Smooth muscle cell (in vitro differentiated cells): ENCODE measurements around the gene MSH3. TPM values are rescaled to one million over a fixed set of nuclear protein-coding genes. Genes with fewer than 3 reads are reported as not detected.

Experiments used
- DNase-seq: peaks from one replicate; lab custom pipeline; 2025; ENCODE audit not compliant: unreplicated experiment; lab: John Stamatoyannopoulos, UW
- H2AFZ ChIP-seq: fragments of 200-600 bp; sonication (generic); 2 replicates; pipeline ENCODE4 v1.6.0; 2016; ENCODE audit warnings: antibody characterized with exemption, low read depth, mild to moderate bottlenecking
- H3F3A ChIP-seq: fragments of 200-600 bp; sonication (generic); 2 replicates; pipeline ENCODE4 v1.6.0; 2017; ENCODE audit warnings: antibody characterized with exemption, low read depth
- H3K27ac ChIP-seq: fragments of 200-600 bp; sonication (generic); 2 replicates; pipeline ENCODE4 v1.5.1; 2016; ENCODE audit warnings: low read depth, mild to moderate bottlenecking
- H3K27me3 ChIP-seq: fragments of 200-600 bp; sonication (generic); 2 replicates; pipeline ENCODE4 v1.6.1; 2016; ENCODE audit warnings: low read depth, mild to moderate bottlenecking
- H3K36me3 ChIP-seq: fragments of 200-600 bp; sonication (generic); 2 replicates; pipeline ENCODE4 v1.5.1; 2016; ENCODE audit warnings: low read depth
- H3K4me1 ChIP-seq: fragments of 200-600 bp; sonication (generic); 2 replicates; pipeline ENCODE4 v1.5.1; 2016; ENCODE audit warnings: low read depth
- H3K4me2 ChIP-seq: fragments of 200-600 bp; sonication (generic); 2 replicates; pipeline ENCODE4 v1.6.0; 2016; ENCODE audit warnings: mild to moderate bottlenecking
- H3K4me3 ChIP-seq: fragments of 200-600 bp; sonication (generic); 2 replicates; pipeline ENCODE4 v1.5.1; 2016; ENCODE audit warnings: mild to moderate bottlenecking
- H3K79me2 ChIP-seq: fragments of 200-600 bp; sonication (generic); 2 replicates; pipeline ENCODE4 v1.6.0; 2016; ENCODE audit warnings: low read depth, mild to moderate bottlenecking
- H3K9ac ChIP-seq: fragments of 200-600 bp; sonication (generic); 2 replicates; pipeline ENCODE4 v1.6.0; 2016; ENCODE audit warnings: low read depth
- H3K9me3 ChIP-seq: fragments of 200-600 bp; sonication (generic); replicated peaks from 2 replicates; pipeline ENCODE4 v1.5.1; 2016; ENCODE audit warnings: low read depth
- H4K20me1 ChIP-seq: fragments of 200-600 bp; sonication (generic); 2 replicates; pipeline ENCODE4 v1.6.0; 2016; ENCODE audit warnings: low read depth
- WGBS: methylation state at CpG from one replicate; pipeline ENCODE4 v1.1.7; 2016; ENCODE audit warnings: low lambda C conversion rate; 5-methylcytosine and 5-hydroxymethylcytosine counted together
- polyA plus RNA-seq: library from polyadenylated mRNA; unstranded; fragments of >200 nt; fragmentation: Nextera tagmentation; extraction: Ambion mirVana; gene quantifications from 2 replicates; pipeline ENCODE4 v1.2.1, GENCODE V29; 2016
- total RNA-seq: library from RNA; depleted of rRNA; stranded (reverse); fragments of >200 nt; gene quantifications from 2 replicates; pipeline ENCODE4 v1.2.3, GENCODE V29; 2014
- TF ChIP-seq, protein P1 (sequence below): fragments of 200-600 bp; sonication (generic); IDR thresholded peaks from 2 replicates; pipeline ENCODE4 v1.5.1; 2017; ENCODE audit warnings: borderline replicate concordance, mild to moderate bottlenecking, antibody characterized with exemption; ENCODE audit not compliant: insufficient read depth, poor library complexity, severe bottlenecking

The MSH3 gene
- total and polyA plus RNA-seq, 2 experiments from 2014 or later, result 5.1 to 12.6 TPM

GRCh38 chr5:80759866-80760577, 105.6 kb downstream of the MSH3 start:
- no peak overlapping the region for H3K4me3 ChIP-seq
- H3K27me3 ChIP-seq, result no peaks in the 10 kb centered on the region
- no peaks in the 10 kb centered on the region for H3K9me3 ChIP-seq
- H3K79me2 ChIP-seq, result no peaks in the 10 kb centered on the region
- no peak overlapping the region for H3K27ac ChIP-seq
- H3K4me1 ChIP-seq, result peaks cover 16% of the 10 kb centered on the region
- H3K4me2 ChIP-seq, result no peak overlapping the region
- no peaks in the 10 kb centered on the region for H3K36me3 ChIP-seq
- H3K9ac ChIP-seq, result no peak overlapping the region
- no peak overlapping the region for H2AFZ ChIP-seq
- WGBS, result 97% methylated on average over 5 of the region's 5 CpGs
- DNase-seq, result no peak
- TF ChIP-seq, protein P1, sequence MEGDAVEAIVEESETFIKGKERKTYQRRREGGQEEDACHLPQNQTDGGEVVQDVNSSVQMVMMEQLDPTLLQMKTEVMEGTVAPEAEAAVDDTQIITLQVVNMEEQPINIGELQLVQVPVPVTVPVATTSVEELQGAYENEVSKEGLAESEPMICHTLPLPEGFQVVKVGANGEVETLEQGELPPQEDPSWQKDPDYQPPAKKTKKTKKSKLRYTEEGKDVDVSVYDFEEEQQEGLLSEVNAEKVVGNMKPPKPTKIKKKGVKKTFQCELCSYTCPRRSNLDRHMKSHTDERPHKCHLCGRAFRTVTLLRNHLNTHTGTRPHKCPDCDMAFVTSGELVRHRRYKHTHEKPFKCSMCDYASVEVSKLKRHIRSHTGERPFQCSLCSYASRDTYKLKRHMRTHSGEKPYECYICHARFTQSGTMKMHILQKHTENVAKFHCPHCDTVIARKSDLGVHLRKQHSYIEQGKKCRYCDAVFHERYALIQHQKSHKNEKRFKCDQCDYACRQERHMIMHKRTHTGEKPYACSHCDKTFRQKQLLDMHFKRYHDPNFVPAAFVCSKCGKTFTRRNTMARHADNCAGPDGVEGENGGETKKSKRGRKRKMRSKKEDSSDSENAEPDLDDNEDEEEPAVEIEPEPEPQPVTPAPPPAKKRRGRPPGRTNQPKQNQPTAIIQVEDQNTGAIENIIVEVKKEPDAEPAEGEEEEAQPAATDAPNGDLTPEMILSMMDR, result no peak
- H4K20me1 ChIP-seq, result no peaks in the 10 kb centered on the region
- H3F3A ChIP-seq, result no peaks in the 10 kb centered on the region

DNA sequence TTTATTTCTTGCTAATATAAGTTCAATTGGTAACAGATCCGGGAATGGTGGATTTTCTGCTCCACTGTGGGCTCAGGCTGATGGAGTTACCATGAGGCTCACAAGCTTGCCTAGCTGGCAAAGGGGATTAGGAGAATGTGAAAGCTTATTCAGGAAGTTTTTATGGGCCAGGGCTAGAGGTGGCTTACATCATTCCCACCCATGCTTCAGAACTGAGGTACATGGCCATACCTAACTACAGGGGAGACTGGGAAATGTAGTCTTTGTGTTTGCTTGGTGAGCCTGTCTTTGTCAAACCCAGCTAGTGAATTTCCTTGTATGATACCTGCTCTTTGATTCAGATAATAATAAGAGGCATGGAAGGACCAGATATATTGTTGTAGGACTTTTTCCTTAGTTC, 106.2 kb downstream of the MSH3 start:
- H3K27ac ChIP-seq, result no peak overlapping the region
- no peaks in the 10 kb centered on the region for H3K27me3 ChIP-seq
- H3K9ac ChIP-seq, result no peak overlapping the region
- H3K79me2 ChIP-seq, result no peaks in the 10 kb centered on the region
- no peaks in the 10 kb centered on the region for H3K9me3 ChIP-seq
- DNase-seq, result no peak
- no peak overlapping the region for H3K4me3 ChIP-seq
- H3F3A ChIP-seq, result no peaks in the 10 kb centered on the region
- H4K20me1 ChIP-seq, result no peaks in the 10 kb centered on the region
- 97% methylated on average over 1 of the region's 1 CpG for WGBS
- no peak overlapping the region for H3K4me2 ChIP-seq
- peaks cover 10% of the 10 kb centered on the region for H3K4me1 ChIP-seq
- TF ChIP-seq, protein P1, result no peak
- H3K36me3 ChIP-seq, result no peaks in the 10 kb centered on the region
- no peak overlapping the region for H2AFZ ChIP-seq

GRCh38 chr5:80761176-80761575, 106.7 kb downstream of the MSH3 start:
- no peaks in the 10 kb centered on the region for H3K9me3 ChIP-seq
- no peak overlapping the region for H3K4me3 ChIP-seq
- no peak overlapping the region for H2AFZ ChIP-seq
- H3K4me1 ChIP-seq, result peaks cover 5% of the 10 kb centered on the region
- H3K36me3 ChIP-seq, result no peaks in the 10 kb centered on the region
- no peaks in the 10 kb centered on the region for H3K27me3 ChIP-seq
- TF ChIP-seq, protein P1, result no peak
- no peaks in the 10 kb centered on the region for H4K20me1 ChIP-seq
- no peaks in the 10 kb centered on the region for H3K79me2 ChIP-seq
- H3K27ac ChIP-seq, result no peak overlapping the region
- H3F3A ChIP-seq, result no peaks in the 10 kb centered on the region
- WGBS, result 94% methylated on average over 5 of the region's 5 CpGs
- H3K9ac ChIP-seq, result no peak overlapping the region
- no peak for DNase-seq
- H3K4me2 ChIP-seq, result no peak overlapping the region

GRCh38 chr5:80761966-80762365, 107.5 kb downstream of the MSH3 start:
- Histone ChIP-seq H3K27me3 (no peaks in the 10 kb centered on the region), H2AFZ (no peak overlapping the region), H3K4me1 (peaks cover 5% of the 10 kb centered on the region), H3K9me3 (no peaks in the 10 kb centered on the region), H4K20me1 (no peaks in the 10 kb centered on the region), H3K79me2 (no peaks in the 10 kb centered on the region), H3K4me2 (no peak overlapping the region), H3F3A (no peaks in the 10 kb centered on the region), H3K9ac (no peak overlapping the region), H3K27ac (no peak overlapping the region), H3K4me3 (no peak overlapping the region), H3K36me3 (no peaks in the 10 kb centered on the region)
- 81% methylated on average over 1 of the region's 1 CpG for WGBS
- no peak for DNase-seq
- TF ChIP-seq, protein P1, result no peak
